TTC549 (cell line): Measurements from ENCODE around the gene RCOR1.
"Not testable (repeated sequence)": the region's sequence is repeated elsewhere in the genome, so short reads cannot be mapped to it uniquely, and the experiment has no call there.

Experiments used
- FAIRE-seq: peaks from 2 replicates; lab custom pipeline; 2012; peaks lifted over from hg19 to GRCh38; lab: Jason Lieb, UNC

Gene RCOR1

DNA sequence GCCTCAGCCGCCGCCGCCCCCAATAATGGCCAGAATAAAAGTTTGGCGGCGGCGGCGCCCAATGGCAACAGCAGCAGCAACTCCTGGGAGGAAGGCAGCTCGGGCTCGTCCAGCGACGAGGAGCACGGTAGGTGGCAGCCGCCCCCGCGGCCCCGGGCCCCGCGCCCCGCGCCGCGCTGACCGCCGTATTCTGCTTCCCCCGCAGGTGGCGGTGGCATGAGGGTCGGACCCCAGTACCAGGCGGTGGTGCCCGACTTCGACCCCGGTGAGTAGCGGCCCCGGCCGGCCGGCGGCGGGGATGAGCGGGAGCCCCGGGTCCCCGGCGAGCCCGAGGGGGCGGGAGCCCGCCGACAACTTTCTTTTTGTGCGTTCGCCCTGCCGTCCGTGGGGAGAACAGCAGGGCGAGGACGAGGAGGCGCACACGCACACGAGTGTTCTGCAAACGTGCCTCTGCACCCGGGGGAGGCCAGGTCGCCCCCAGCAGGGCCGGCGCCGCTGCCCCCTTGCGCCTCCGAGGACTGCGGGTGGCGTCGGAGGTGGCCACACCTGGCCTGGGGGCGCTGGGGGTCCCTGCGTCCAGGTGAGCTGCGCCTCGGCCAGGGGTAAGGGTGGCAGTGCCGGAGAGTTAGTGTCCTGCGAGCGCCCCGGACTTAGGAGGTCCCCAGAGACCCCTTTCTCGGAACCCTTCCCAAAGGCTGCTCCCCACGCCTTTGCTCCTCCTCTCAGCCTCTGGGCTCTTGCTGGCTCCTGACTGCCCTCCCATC is 794 bp downstream of the RCOR1 start:
- no peak for FAIRE-seq

DNA sequence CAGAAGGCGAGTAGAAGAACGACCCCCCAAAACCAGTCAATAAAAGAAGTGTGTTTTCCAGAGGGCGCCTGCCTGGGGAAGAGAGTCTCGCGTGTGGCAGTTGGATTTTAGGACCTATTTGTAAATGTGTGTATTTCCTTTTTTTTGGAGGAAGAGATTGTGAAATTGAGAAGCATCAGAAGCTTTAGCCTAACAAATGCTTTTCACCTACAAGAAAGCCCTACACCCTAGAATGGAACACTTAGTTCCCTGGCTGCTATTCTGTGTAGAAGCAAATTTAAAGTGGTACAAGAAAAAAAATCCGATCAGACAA is 1.3 kb downstream of the RCOR1 start:
- FAIRE-seq = no peak

DNA sequence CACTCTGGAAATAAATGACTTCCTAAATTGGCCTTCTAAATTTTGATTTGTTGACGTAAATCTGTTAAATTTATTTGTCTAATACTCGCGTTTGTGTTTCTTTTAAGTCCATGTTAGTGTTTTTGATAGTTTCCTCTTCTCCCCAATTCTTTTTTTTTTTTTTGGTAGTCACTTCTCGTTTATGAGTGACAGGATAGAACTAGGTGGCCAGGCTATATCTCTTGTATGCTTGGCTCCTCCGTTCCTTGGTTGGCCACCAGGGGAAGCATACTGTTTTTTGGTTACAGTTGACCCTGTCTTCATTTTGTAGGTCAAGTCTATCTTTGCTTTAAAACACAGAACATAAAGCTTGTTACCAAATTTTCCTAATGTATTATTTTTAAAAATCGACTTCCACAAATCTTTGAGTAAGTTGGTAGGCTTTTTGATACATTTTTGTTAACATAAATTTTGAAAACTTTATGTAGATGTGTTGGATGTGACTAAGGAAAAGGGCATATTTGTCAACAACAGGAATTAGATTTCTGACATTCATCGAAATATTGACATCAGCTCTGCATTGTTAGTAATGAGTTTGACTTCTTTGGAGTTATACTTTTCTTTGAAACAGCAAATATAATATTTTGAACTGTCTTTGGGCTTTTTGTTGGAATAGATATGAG is 2.2 kb downstream of the RCOR1 start:
- FAIRE-seq = peak; percentile 46

DNA sequence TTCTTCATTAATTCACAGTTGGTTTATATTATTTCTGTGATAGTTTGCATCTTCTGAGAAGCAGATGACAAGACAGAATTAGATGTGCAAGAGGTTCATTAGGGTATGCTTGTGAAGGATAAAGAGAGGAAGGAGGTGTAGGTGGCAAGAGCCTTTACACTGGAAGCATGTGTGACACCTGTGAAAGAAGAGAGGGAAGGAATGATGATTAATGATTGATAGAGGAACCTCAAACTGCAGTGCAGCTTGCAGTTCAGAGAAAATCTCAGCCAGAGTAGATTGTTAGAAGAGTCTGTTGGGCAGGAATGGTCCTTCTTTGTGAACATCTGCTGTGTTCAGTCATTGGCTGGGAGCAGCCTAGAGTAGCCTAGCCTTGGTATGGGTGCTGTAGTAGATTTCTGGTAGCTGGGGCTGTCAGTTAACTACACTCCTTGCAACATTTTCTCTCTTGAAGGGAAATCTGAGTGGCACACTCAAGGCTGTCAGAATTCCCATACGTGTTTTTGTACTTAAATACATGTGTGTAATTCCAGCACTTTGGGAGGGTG is 9.0 kb downstream of the RCOR1 start:
- no peak for FAIRE-seq

DNA sequence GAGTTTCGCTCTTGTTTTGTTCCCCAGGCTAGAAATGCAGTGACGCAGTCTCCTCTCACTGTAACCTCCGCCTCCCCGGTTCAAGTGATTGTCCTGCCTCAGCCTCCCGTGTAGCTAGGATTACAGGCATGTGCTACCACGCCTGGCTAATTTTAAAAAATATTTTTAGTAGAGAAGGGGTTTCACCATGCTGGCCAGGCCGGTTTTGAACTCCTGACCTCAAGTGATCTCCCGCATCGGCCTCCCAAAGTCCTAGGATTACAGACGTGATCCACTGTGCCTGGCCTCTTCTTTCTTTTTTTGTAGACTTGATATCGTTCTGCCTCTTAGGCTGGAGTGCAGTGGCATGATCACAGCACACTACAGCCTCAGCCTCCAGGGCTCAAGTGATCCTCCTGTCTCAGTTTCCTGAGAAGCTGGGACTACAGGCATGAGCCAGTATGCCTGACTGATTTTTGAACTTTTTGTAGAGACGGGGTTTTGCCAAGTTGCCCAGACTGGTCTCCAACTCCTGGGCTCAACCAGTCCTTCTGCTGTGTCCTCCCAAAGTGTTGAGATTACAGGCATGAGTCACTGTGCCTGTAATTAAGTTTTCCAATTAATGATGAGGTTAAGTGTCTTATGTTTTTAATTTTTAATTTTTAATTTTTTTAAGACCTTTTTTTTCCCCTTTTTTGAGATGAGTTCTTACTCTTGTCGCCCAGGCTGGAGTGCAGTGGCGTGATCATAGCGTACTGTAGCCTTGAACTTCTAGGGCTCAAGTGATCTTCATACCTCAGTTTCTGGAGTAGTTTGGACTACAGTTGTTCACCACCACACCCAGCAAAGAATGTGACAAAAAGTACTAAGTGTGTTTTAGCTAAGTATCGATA is 10.2 kb downstream of the RCOR1 start:
- FAIRE-seq = no peak

DNA sequence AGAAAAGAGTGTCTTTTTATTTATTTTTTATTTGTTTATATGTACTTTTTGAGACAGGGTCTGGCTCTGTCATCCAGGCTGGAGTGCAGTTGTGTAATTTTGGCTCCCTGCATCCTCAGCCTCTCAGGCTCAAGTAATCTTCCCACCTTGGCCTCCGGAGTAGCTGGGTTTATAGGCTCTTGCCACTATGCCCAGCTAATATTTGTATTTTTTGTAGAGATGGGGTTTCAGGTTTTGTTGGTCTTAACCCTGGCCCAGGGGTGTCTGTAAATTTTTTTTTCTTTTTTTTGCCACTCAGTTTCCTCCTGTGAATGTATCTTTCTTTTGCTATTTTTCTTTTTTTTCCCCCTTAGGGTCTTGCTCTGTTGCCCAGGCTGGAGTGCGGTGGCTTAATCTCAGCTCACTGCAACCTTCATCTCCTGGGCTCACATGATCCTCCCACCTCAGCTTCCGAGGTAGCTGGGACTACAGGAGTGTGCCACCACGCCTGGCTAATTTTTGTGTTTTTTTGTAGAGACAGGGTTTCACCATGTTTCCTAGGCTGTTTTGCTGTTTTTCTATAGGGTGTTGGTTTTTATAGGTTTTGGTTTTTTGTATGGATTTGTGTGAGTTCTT is 11.0 kb downstream of the RCOR1 start:
- no peak for FAIRE-seq

DNA sequence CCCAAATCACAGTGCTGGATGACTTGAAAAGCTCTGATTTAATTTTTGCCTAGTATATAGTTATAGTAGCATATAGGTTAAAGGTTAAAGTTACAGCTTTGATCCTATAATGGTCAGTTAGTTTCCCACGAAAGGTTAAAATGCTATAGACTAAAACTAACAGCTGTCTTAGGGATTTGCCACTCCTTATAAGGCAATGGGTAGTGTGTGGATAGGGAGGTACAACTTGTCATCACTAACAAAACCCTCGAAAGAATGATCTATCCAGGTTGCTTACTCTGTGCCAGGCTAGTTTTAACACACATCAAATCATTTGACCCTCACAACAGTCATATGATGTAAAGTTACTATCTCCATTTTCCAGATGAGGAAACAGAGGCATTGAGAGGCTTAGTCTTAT is 11.7 kb downstream of the RCOR1 start:
- no peak for FAIRE-seq

DNA sequence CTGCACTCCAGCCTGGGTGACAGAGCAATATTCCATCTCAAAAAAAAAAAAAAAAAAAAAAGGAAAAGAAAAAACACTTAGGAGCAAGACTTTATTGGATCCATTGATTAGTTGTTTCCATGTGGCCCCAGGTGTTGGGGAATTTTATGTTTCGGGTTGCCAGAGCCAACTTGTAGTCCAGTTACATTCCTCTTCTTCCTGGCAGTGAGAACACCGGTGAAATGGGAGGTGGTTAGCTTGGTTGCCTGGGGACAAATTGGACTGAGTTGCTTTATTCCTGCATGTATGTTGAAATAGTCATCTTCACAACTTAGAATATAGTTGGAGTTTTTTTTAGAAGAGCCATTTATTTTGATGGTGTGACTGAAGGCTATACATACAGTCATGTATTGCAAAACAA is 12.6 kb downstream of the RCOR1 start:
- no peak for FAIRE-seq

DNA sequence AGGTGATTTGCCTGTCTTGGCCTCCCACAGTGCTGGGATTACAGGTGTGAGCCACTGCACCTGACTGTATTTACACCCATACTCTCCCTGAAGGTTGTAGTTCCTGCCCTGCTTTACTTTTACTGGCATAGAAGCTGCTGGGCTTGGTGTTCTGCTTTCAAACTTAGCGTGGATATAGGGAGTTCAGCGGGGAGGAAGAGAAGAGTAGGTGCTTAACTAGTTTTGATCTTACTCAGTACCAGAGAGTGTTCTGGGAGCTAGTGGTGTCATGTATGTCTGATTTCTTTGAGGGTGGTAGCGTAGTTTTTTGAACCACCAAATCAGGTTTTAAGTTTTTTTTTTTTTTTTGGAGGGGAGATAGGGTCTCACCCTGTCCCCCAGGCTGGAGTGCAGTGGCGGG is 13.8 kb downstream of the RCOR1 start:
- no peak for FAIRE-seq

DNA sequence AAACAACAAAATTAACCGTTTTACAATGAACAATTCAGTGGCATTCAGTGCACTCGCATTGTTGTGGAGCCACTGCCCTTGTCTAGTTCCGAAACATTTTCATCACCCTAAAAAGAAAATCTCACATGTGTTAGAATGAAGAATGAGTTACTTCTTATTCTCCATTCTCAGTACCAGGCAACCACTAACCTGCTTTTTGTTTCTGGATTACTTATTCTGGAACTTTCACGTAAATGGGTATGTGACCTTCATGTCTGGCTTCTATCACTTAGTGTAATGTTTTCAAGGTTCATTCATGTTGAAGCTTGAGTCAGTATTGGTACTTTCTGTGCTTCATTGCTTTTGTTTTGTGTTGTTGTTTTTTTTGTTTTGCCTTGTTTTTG is 15.6 kb downstream of the RCOR1 start:
- no peak for FAIRE-seq

DNA sequence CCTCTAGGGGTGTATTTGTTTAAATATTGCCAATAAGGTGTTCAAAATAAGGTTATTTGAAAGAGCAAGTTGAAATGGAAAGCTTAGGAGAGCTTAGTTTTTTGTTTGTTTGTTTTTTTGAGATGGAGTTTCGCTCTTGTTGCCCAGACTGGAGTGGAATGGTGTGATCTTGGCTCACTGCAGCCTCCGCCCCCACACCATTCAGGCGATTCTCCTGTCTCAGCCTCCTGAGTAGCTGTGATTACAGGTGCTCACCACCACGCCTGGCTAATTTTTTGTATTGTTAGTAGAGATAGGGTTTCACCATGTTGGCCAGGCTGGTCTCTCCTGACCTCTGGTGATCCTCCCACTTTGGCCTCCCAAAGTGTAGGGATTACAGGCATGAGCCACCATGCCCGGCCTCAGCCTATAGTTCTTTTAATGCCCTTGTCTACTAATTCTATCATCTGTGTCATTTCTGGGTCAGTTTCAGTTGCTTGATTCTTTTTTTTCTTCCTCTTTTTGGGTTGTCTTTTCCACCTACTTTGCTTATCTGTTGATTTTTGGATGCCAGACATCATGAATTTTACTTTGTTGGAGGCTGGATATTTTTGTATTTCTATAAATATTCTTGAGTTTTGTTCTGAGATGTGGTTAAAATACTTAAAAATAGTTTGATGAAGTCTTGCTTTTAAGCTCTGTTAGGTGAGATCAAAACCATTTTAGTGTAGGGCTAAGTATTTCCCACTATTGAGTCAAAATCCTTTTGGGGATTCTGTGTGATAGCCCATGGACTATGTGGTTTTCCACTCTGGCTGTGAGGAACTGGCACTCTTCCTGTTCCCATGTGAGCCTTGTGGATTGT is 18.7 kb downstream of the RCOR1 start:
- no peak for FAIRE-seq

DNA sequence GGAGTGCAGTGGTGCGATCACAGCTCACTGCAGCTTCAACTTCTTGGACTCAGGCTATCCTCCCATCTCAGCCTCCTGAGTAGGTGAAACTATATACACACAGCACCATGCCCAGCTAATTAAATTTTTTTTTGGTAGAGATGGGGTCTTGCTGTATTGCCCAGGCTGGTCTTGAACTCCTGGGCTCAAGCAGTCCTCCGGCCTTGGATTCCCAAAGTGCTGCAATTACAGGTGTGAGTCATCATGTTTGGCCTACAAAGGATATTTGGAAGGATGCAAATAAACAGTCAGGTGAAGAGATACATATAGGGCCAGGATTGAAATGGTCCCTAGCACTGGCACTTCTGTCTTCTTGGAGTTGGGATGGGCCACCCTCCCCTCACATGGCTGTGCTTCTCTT is 23.9 kb downstream of the RCOR1 start:
- no peak for FAIRE-seq

DNA sequence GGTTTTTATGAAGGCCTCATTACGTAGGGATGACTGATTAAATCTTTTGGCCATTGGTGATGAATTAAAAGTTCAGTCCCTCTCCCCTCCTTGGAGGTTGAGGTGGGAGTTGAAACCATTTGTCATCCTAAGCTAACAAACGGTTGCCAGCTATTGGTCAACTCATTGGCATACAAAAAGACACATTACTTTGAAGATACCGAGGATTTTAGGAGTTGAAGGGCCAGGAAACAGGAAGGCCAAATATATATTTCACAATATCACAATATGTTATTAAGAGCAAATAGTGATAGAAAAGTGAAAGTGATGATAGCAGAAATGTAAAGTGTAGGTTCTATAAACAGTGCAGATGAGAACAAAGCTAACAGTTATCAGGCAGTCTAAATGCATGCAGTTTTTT is 24.4 kb downstream of the RCOR1 start:
- no peak for FAIRE-seq

DNA sequence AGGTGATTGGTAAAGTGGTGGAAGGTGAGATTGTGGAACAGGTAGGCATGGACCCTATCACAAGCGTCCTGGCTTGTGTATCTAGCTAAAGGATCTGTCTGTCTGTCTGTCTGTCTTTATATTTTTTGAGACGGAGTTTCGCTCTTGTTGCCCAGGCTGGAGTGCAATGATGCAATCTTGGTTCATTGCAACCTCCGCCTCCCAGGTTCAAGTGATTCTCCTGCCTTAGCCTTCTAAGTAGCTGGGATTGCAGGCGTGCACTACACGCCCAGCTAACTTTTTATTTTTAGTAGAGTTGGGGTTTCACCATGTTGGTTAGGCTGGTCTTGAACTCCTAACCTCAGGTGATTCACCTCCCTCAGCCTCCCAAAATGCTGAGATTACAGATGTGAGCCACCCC is 26.6 kb downstream of the RCOR1 start:
- FAIRE-seq = not testable (repeated sequence)

DNA sequence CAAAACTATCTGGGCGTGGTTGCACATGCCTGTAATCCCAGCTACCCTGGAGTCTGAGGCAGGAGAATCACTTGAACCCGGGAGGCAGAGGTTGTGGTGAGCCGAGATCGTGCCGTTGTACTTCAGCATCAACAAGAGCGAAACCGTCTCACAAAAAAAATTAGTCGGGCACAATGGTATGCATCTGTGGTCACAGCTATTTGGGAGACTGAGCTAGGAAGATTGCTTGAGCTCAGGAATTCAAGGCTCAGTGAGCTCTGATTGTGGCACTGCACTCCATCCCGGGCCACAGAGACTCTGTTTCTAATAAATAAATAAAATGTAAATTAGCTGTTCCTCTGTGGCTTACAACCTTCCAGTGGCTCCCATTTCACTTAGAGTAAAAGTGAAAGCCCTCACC is 28.0 kb downstream of the RCOR1 start:
- FAIRE-seq = no peak

DNA sequence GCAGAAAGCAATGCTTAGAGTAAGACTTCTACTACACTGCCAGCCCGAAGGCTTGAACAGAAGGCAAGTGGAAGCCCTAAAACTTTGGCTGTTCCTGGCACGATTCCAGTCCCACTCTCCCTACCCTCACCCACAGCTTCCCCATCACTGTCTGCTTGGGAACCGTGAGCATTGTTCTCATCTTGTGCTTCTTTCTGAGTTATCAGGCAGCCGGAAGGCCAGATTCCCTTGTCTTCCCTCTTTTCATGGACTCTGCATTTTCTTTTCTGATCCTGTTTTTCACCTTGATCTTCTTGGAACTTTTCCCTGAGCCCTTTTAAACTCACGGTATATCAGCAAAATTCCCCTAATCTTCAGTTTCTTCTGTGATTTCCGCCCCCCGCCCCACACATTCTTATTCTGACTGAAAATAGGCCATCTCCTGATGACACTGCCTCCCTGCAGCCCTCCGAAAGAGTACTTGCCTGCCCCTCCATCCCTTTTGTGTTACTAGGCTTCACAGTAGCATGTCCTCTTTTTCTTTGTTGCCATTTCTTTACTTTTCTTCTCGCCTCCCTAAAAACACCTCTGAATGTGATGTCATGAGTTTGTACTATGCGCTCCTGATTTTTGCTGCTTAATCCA is 29.9 kb downstream of the RCOR1 start:
- FAIRE-seq = no peak

DNA sequence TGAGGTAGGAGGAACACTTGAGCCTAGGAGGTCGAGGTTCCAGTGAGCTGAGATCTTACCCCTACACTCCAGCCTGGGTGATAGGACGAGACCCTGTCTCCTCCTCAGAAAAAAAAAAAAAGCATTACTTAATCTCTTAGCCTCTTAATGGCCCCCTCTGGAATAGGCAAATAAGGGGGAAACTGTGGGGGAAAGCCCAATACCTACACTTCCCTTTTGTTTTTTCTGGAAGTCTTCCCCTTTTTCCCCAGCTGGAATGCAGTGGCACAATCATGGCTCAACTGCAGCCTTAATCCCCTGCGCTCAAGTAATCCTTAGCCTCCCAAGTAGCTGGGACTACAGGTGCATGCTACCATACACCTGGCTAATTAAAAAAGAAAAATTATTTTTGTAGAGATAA is 32.2 kb downstream of the RCOR1 start:
- no peak for FAIRE-seq

DNA sequence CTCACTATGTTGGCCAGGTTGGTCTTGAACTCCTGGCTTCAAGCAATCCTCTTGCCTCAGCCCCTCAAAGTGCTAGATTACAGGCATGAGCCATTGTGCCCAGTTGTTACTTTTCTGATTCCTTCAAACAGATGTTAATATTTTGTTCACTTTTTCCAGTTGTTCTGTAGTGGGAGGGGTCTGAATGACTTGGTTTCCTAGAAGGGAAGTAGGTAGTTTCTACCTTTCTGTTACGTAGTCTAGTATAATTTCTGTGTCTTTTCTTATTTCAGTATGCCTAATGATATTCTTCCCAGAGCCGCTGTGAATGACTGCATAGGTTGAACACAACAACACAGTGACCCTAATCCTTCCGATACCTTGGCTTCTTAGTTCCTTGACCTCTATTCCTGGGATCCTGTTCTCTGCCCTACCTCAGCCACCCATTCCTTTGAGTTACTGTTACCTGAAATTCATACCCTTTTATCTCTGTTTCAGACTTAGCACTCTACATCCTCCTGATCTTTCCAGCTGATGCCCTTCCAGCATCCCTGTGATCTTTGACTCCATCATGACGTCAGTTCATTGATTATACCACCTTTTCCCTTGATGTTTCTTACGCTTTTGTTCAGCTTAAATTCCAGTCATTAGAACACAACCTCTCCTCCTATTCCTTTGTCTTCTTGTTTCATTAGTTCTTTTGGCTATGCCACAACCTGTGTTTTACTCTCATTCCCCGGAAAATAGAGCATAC is 33.3 kb downstream of the RCOR1 start:
- no peak for FAIRE-seq

DNA sequence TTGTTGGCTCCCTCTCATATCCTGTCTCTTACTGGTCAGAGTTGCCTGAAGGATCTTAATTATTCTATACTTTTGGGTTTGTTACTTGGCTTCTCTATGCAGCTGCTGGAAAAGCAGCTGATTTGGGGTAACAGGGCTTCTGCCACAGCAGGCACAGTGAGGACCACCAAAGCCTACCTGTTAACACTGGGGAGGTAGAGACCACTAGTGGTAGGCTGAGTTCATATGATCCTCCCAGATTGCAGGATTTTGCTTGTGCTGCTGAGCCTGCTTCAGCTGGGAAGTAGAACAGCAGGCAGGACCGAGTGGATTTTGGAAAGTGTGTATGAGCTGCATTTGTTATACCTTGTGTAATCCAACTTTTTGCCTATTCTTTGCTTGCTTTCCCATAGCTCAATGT is 34.1 kb downstream of the RCOR1 start:
- FAIRE-seq = no peak

DNA sequence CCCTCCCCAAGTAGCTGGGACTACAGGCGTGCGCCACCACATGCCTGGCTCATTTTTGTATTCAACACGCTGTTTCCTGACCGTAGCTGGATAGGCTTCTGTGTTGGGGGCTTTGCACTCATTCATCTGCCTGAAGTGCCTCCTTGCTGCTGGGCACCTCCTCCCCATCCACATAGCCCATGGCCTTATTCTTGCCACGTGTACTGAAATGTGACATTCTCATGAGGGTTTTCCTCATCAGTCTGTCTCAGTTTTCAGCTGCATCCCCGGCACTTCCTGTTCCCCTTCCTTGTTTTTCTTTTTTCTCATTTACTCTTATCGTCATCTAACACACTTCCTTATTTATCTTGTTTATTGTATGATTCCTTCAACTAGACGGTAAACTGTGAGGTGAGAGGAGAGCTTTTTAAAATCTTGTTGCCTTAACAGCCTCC is 36.6 kb downstream of the RCOR1 start:
- no peak for FAIRE-seq
